C4-2B (cell line): ENCODE results near the gene TOP3A.

Experiments used
- CTCF ChIP-seq: fragments of 450-650 bp; conservative IDR thresholded peaks from 2 replicates; pipeline ENCODE4 v1.5.1; 2017; ENCODE audit warnings: mild to moderate bottlenecking
- ZFX ChIP-seq: fragments of 450-650 bp; IDR thresholded peaks from 2 replicates; pipeline ENCODE4 v1.6.1; 2017

- TF ChIP-seq CTCF, result no peak
- no peak for TF ChIP-seq ZFX
Observed at GRCh38 chr17:18257268-18257981, 57.4 kb downstream of the TOP3A start.
